Lung (tissue), 12 donors: ENCODE measurements around the gene TMEM63C. TPM values are rescaled to one million over a fixed set of nuclear protein-coding genes. Genes with fewer than 3 reads are reported as not detected.

Experiments
- ATAC-seq: fragments of 200-7000 bp; cut with Tn5 transposase; one replicate; pipeline ENCODE4 v1.9.1; 2020; ENCODE audit warnings: moderate number of reproducible peaks; ENCODE audit not compliant: insufficient read depth, low FRiP score
- DNase-seq, 3 donors: peaks; one replicate each; pipeline ENCODE4 v3.0.0-alpha.2; 2013 to 2017
- H3K27ac ChIP-seq, 2 donors: one replicate each; pipeline ENCODE4 v1.5.1; 2013; ENCODE audit warnings: mild to moderate bottlenecking in 2 of 2, moderate library complexity in 2 of 2, control low read depth in 1 of 2, inconsistent platforms in 1 of 2, low read depth in 1 of 2, low read length in 1 of 2
- H3K27me3 ChIP-seq, 3 donors: one replicate each; pipeline ENCODE4 v1.5.1; 2013; ENCODE audit warnings: low read length in 2 of 3; ENCODE audit not compliant: control insufficient read depth in 3 of 3, insufficient read depth in 3 of 3
- H3K36me3 ChIP-seq, 4 donors: one replicate each; pipeline ENCODE4 v1.5.1; 2013; ENCODE audit warnings: low read length in 4 of 4, mild to moderate bottlenecking in 1 of 4, moderate library complexity in 1 of 4; ENCODE audit not compliant: control insufficient read depth in 4 of 4, insufficient read depth in 4 of 4
- H3K4me1 ChIP-seq, 5 donors: one replicate each; pipeline ENCODE4 v1.5.1; 2013; ENCODE audit warnings: low read length in 5 of 5, mild to moderate bottlenecking in 2 of 5, moderate library complexity in 1 of 5; ENCODE audit not compliant: control insufficient read depth in 5 of 5, insufficient read depth in 5 of 5
- H3K4me3 ChIP-seq: one replicate; pipeline ENCODE4 v1.5.1; 2013; ENCODE audit warnings: mild to moderate bottlenecking, control low read depth, moderate library complexity
- H3K9ac ChIP-seq, 2 donors: one replicate each; pipeline ENCODE4 v1.5.1; 2013; ENCODE audit warnings: low read length in 2 of 2, control low read depth in 1 of 2; ENCODE audit not compliant: insufficient read depth in 1 of 2
- H3K9me3 ChIP-seq, 4 donors: one replicate each; pipeline ENCODE4 v1.5.1; 2013; ENCODE audit warnings: low read length in 3 of 4, mild to moderate bottlenecking in 1 of 4, moderate library complexity in 1 of 4; ENCODE audit not compliant: control insufficient read depth in 4 of 4, insufficient read depth in 3 of 4
- CTCF ChIP-seq: IDR thresholded peaks from 2 replicates; pipeline ENCODE4 v1.5.1; 2012; ENCODE audit warnings: mild to moderate bottlenecking; ENCODE audit errors: control extremely low read depth, extremely low read depth
- WGBS, 2 donors: extraction: QIAGEN DNeasy Blood & Tissue Kit; methylation state at CpG; one replicate each; pipeline ENCODE4 v1.1.7; 2013; 5-methylcytosine and 5-hydroxymethylcytosine counted together
- polyA plus RNA-seq, 2 donors: library from polyadenylated mRNA; stranded (reverse); fragments of 200-250 nt; gene quantifications; one replicate each; pipeline ENCODE4 v1.2.1, GENCODE V29; 2013
- total RNA-seq, 2 donors: library from RNA; depleted of rRNA in 1 of 2; stranded (reverse); fragments of >200 nt in 1 of 2; gene quantifications; one replicate each; pipeline ENCODE4 v1.2.1, GENCODE V29; 2014 to 2021
- donor health status: control.
- donor health status: control.
- donor health status: Bipolar disorder and iron deficiency.
- donor health status: healthy.
- donor health status: DM: yes; HTN: yes; CAD: no.

The TMEM63C gene
- total and polyA plus RNA-seq, 4 donors: 0.20 to 1.2 (median 0.45) TPM

GRCh38 chr14:77139022-77139421 lies 42.6 kb upstream of the TMEM63C start:
- H3K27me3 ChIP-seq: peaks cover 10 to 68% (median 65%) of the 10 kb centered on the region in 3 donors
- peaks cover 0 to 2% (median 0%) of the 10 kb centered on the region in 4 donors for H3K9me3 ChIP-seq
- ATAC-seq (no peak), DNase-seq (no peak)
- no peak for TF ChIP-seq CTCF
- H3K4me1 ChIP-seq: peaks cover 0 to 15% (median 3%) of the 10 kb centered on the region in 5 donors
- H3K36me3 ChIP-seq: no peaks in the 10 kb centered on the region
- no peak overlapping the region for H3K27ac ChIP-seq
- 81 to 84% methylated on average over 15 of the region's 15 CpGs for WGBS, 2 donors
- H3K4me3 ChIP-seq: no peak overlapping the region
- no peak overlapping the region for H3K9ac ChIP-seq

GRCh38 chr14:77139540-77140358 lies 41.8 kb upstream of the TMEM63C start:
- Histone ChIP-seq H3K9ac (no peak overlapping the region), H3K27ac (no peak overlapping the region), H3K36me3 (no peaks in the 10 kb centered on the region), H3K4me1 (peaks cover 0 to 15% (median 3%) of the 10 kb centered on the region in 5 donors), H3K4me3 (no peak overlapping the region), H3K27me3 (peaks cover 5 to 74% (median 67%) of the 10 kb centered on the region in 3 donors), H3K9me3 (no peaks in the 10 kb centered on the region)
- 2 to 3% methylated on average over 46 to 52 of the region's 52 CpGs for WGBS, 2 donors
- DNase-seq: peak; percentile 17 to 46 (median 21)
- no peak for TF ChIP-seq CTCF
- no peak for ATAC-seq

DNA sequence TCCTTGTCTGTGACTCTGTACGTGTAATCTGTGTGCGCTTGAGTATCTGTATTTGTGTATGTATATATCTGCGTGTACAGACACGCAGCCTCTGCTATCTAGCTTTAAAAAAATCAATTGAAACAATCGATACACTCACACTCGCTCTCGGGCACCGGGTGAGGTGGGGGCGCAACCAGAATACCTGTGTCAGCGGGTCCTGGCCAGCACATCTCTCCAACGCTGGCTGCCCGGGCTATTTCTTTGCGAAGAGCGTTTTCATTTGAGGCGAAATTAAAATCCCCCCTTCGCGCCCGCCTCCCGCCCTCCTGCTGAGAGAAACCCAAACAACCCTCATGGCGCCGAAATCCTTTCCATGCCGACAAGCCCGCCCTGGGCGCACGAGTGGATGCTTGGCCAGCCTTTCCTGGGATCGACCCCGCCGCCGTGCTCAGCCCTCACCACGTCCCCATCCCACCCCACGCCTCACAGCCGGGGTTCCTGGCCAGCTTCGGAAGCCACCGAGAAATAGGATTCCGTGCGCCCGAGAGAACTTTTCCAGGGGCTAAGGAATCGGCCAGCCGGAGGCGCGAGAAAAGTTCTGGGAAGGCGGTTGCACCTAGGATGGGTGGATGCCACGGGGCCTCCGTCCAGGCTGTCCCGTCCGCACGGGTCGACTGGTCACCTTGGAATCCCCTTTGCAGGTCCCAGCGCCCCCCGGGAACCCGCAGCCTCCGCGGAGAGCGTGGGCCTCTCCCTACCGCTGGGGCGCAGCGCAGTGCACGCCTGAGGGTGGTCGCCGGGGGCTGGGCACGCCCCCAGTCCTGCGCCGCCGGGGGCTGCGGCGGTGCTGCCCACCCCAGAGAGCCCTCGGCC lies 41.0 kb upstream of the TMEM63C start:
- Histone ChIP-seq H3K9ac (no peak overlapping the region), H3K4me1 (peaks cover 0 to 15% (median 3%) of the 10 kb centered on the region in 5 donors), H3K4me3 (no peak overlapping the region), H3K36me3 (no peaks in the 10 kb centered on the region), H3K27ac (no peak overlapping the region), H3K27me3 (peaks cover 5 to 83% (median 76%) of the 10 kb centered on the region in 3 donors), H3K9me3 (no peaks in the 10 kb centered on the region)
- 1 to 2% methylated on average over 60 to 67 of the region's 67 CpGs for WGBS, 2 donors
- no peak for ATAC-seq
- DNase-seq: peak in 1 of 3 donors; percentile 5
- no peak for TF ChIP-seq CTCF
